HepG2 (cell line): ENCODE data around the gene NFE2. TPM values are rescaled to one million over a fixed set of nuclear protein-coding genes. Genes with fewer than 3 reads are reported as not detected.

ENCODE experiments used
- BRCA1 ChIP-seq: sonication (generic); formaldehyde crosslinking; IDR thresholded peaks from 2 replicates; pipeline ENCODE4 v1.4.0; 2020; ENCODE audit warnings: missing genetic modification reagents
- FOXK1 ChIP-seq: sonication (generic); formaldehyde crosslinking; IDR thresholded peaks from 2 replicates; pipeline ENCODE4 v1.4.0; 2020; ENCODE audit warnings: low read depth, missing genetic modification reagents, borderline replicate concordance
- FOXO1 ChIP-seq: sonication (generic); formaldehyde crosslinking; IDR thresholded peaks from 2 replicates; pipeline ENCODE4 v1.4.0; 2020; ENCODE audit warnings: missing genetic modification reagents
- GMEB2 ChIP-seq: IDR thresholded peaks from 2 replicates; pipeline ENCODE4 v1.6.1; 2016; ENCODE audit warnings: missing biosample characterization, missing genetic modification reagents, low read depth
- HDAC1 ChIP-seq: sonication (generic); formaldehyde crosslinking; IDR thresholded peaks from 2 replicates; pipeline ENCODE4 v1.5.1; 2020; ENCODE audit warnings: mild to moderate bottlenecking, missing genetic modification reagents
- HNF4A ChIP-seq: sonication (generic); formaldehyde crosslinking; IDR thresholded peaks from 2 replicates; pipeline ENCODE4 v1.4.0; 2020; ENCODE audit warnings: missing genetic modification reagents
- MLXIP ChIP-seq: sonication (generic); formaldehyde crosslinking; IDR thresholded peaks from 2 replicates; pipeline ENCODE4 v1.9.0; 2021; ENCODE audit warnings: missing genetic modification reagents, borderline replicate concordance
- NFATC3 ChIP-seq: sonication (generic); formaldehyde crosslinking; IDR thresholded peaks from 2 replicates; pipeline ENCODE4 v1.5.1; 2020; ENCODE audit warnings: mild to moderate bottlenecking, missing genetic modification reagents
- PTBP1 ChIP-seq: fragments of 200-400 bp; formaldehyde crosslinking; IDR thresholded peaks from 2 replicates; pipeline ENCODE4 v1.6.1; 2018; ENCODE audit warnings: low read length, low read depth; ENCODE audit not compliant: poor library complexity, severe bottlenecking
- SRY ChIP-seq: sonication (generic); formaldehyde crosslinking; IDR thresholded peaks from 2 replicates; pipeline ENCODE4 v1.8.0; 2022; ENCODE audit warnings: mild to moderate bottlenecking, missing genetic modification reagents
- TOE1 ChIP-seq: sonication (generic); formaldehyde crosslinking; IDR thresholded peaks from 2 replicates; pipeline ENCODE4 v1.4.0; 2020; ENCODE audit warnings: mild to moderate bottlenecking, missing genetic modification reagents
- ZBTB25 ChIP-seq: IDR thresholded peaks from 2 replicates; pipeline ENCODE4 v1.6.1; 2018; ENCODE audit warnings: missing genetic modification reagents
- ZBTB34 ChIP-seq: sonication (generic); formaldehyde crosslinking; IDR thresholded peaks from 2 replicates; pipeline ENCODE4 v1.8.0; 2022; ENCODE audit warnings: mild to moderate bottlenecking, missing genetic modification reagents
- ZNF276 ChIP-seq: sonication (generic); formaldehyde crosslinking; IDR thresholded peaks from 2 replicates; pipeline ENCODE4 v1.4.0; 2020; ENCODE audit warnings: mild to moderate bottlenecking, low read depth, missing genetic modification reagents
- ZNF781 ChIP-seq: sonication (generic); formaldehyde crosslinking; IDR thresholded peaks from 2 replicates; pipeline ENCODE4 v1.5.1; 2020; ENCODE audit warnings: borderline replicate concordance, mild to moderate bottlenecking, missing genetic modification reagents; ENCODE audit errors: not compliant biosample characterization
- ZNF816 ChIP-seq: sonication (generic); formaldehyde crosslinking; IDR thresholded peaks from 2 replicates; pipeline ENCODE4 v1.8.0; 2022; ENCODE audit warnings: missing genetic modification reagents, mild to moderate bottlenecking, borderline replicate concordance
- ZSCAN22 ChIP-seq: sonication (generic); formaldehyde crosslinking; IDR thresholded peaks from 2 replicates; pipeline ENCODE4 v1.4.0; 2020; ENCODE audit warnings: mild to moderate bottlenecking, missing genetic modification reagents
- ZSCAN9 ChIP-seq: IDR thresholded peaks from 2 replicates; pipeline ENCODE4 v1.6.1; 2016; ENCODE audit warnings: borderline replicate concordance
- polyA plus RNA-seq, 8 experiments: library from polyadenylated mRNA; depleted of rRNA in 3 of 8; stranded (reverse) in 7 of 8; unstranded in 1 of 8; fragments of >200 nt; fragmentation: Illumina TruSeq in 4 of 8; extraction: Trizol in 4 of 8; gene quantifications; 2 replicates each; pipeline versions ENCODE4 v1.2.1 to v1.2.3, GENCODE V29; 2011 to 2016; ENCODE audit warnings: low read depth in 4 of 8, missing spikeins in 1 of 8, mixed read lengths in 1 of 8; ENCODE audit not compliant: insufficient read depth in 1 of 8
- total RNA-seq, 5 experiments: library from RNA; depleted of rRNA; stranded (reverse); fragments of >200 nt; fragmentation: Illumina TruSeq; extraction: Trizol; gene quantifications; 2 replicates each; pipeline ENCODE4 v1.2.3, GENCODE V29; 2016; ENCODE audit warnings: low read depth in 1 of 5
- TF ChIP-seq, protein P1 (sequence below): sonication (generic); formaldehyde crosslinking; IDR thresholded peaks from 2 replicates; pipeline ENCODE4 v1.4.0; 2020; ENCODE audit warnings: mild to moderate bottlenecking, missing genetic modification reagents

The NFE2 gene
- total and polyA plus RNA-seq, 2 of the 13 experiments (the other 11 are each of a cell fraction or from before 2014, with no cell fraction given), result 4.5 to 7.8 TPM

DNA sequence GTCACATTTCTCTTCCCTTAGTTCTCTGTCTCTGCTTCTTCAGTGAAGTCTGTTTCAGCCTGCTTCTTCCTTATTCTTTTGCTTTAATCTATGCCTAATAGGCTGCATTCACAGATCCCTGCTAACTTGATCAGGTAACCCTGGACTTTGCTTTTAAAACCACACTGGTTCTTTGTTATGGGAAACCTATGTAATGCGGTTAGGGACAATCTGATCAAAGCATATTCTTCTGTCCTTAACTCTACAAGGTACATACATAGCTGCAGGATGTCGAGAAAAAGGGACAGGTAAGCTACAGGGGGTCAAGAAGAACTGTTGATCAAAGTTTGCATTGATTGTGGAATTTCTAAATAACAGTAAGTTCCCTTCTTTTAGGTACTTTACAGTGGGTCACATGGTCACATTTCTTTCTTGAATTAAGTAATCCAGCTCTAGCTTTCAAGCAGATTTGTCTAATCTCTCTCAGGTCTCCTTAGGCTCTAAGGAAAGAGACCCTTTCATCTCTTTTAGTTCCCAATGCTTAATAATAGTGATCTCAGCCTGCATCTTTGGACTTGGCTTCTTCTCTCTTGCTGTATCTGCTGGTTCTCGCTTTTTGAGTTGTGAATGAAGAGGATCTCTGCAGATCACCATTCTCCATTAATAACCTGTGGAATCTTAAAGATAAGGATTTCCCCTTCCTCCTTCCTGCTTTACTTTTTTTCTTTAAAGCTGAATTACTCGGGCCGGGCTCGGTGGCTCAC lies 28.0 kb upstream of the NFE2 start (continued):
- TF ChIP-seq MLXIP (CRISPR knock-in tag) (no peak), GMEB2 (no peak), PTBP1 (no peak), HDAC1 (CRISPR knock-in tag) (0 out of 2 replicates have a peak, but pooled peaks have one; percentile 47), ZSCAN22 (CRISPR knock-in tag) (no peak), ZSCAN9 (no peak), ZNF781 (CRISPR knock-in tag) (no peak), SRY (no peak), NFATC3 (no peak), ZNF816 (CRISPR knock-in tag) (no peak), FOXK1 (CRISPR knock-in tag) (no peak), TOE1 (CRISPR knock-in tag) (no peak), BRCA1 (CRISPR knock-in tag) (no peak), ZBTB34 (CRISPR knock-in tag) (0 out of 2 replicates have a peak, but pooled peaks have one; percentile 55), HNF4A (CRISPR knock-in tag) (peak; percentile 70), ZNF276 (CRISPR knock-in tag) (no peak), FOXO1 (CRISPR knock-in tag) (no peak), ZBTB25 (no peak)
- TF ChIP-seq, protein P1, sequence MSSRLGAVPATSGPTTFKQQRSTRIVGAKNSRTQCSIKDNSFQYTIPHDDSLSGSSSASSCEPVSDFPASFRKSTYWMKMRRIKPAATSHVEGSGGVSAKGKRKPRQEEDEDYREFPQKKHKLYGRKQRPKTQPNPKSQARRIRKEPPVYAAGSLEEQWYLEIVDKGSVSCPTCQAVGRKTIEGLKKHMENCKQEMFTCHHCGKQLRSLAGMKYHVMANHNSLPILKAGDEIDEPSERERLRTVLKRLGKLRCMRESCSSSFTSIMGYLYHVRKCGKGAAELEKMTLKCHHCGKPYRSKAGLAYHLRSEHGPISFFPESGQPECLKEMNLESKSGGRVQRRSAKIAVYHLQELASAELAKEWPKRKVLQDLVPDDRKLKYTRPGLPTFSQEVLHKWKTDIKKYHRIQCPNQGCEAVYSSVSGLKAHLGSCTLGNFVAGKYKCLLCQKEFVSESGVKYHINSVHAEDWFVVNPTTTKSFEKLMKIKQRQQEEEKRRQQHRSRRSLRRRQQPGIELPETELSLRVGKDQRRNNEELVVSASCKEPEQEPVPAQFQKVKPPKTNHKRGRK (CRISPR knock-in tag), result no peak
